ENCODE data around the gene CCDC8. TPM values are rescaled to one million over a fixed set of nuclear protein-coding genes. Genes with fewer than 3 reads are reported as not detected.

Gene CCDC8
- total and polyA plus RNA-seq, 9 of the 15 experiments (the other 6 are each of a cell fraction or from before 2014, with no cell fraction given) = 0.68 to 30.8 (median 15.6) TPM

DNA sequence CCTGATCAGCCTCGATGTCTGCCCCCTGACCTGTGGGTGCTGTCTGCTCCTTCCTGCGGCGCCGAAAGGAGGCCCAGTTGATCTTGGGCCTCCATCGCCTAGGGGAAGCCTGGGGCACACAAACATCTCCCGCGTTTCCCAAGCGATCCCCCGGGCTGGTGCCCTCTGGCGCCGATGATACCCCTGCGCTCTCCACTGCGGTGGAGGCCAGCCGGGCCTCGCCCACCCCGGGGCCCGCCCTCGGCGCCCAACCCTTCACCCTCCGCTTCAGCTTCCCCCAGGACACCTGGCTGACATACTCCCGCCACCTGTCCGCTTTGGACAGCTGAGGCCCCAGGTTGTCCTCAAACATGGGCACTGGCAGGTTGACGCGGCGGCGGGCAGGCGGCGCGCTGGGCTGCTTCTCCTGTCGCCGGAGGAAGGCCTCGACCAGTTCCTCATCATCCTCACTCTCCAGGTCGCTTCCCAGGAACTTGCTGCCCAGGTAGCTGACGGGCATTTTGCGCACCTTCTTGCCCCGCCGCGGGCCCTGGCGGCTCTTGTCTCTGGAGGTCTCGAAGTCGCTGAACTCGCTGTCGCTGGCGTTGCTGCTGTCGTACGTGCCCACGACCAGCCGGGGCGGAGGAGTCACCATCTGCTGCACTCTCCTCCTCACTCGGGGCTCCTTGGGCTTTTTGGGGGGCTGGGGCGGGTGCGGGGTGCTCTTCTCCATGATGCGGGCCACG, 1.3 kb downstream of the CCDC8 start (continued):
- TF ChIP-seq PRDM10 (IDR thresholded peaks at IDR 0.05; ENCODE audit: partially characterized antibody) = no peak
- TF ChIP-seq ZEB2 (IDR thresholded peaks at IDR 0.05) = no peak
- TF ChIP-seq IRF1 (CRISPR knock-in tag; IDR thresholded peaks at IDR 0.05; ENCODE audit: borderline replicate concordance) = no peak
- TF ChIP-seq SETDB1 (IDR thresholded peaks at IDR 0.05; ENCODE audit: low read length) = no peak
- TF ChIP-seq, protein P1, sequence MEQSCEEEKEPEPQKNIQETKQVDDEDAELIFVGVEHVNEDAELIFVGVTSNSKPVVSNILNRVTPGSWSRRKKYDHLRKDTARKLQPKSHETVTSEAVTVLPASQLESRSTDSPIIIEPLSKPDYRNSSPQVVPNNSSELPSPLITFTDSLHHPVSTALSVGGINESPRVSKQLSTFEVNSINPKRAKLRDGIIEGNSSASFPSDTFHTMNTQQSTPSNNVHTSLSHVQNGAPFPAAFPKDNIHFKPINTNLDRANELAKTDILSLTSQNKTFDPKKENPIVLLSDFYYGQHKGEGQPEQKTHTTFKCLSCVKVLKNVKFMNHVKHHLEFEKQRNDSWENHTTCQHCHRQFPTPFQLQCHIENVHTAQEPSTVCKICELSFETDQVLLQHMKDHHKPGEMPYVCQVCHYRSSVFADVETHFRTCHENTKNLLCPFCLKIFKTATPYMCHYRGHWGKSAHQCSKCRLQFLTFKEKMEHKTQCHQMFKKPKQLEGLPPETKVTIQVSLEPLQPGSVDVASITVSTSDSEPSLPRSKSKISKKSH (CRISPR knock-in tag; IDR thresholded peaks at IDR 0.05) = no peak
- TF ChIP-seq PHF8 (IDR thresholded peaks at IDR 0.05; ENCODE audit: borderline replicate concordance, low read length) = peak; percentile 12; the same call in 1 of the 2 replicates
- TF ChIP-seq ZBTB40 (IDR thresholded peaks at IDR 0.05) = no peak
- TF ChIP-seq ZBTB40 (CRISPR knock-in tag; IDR thresholded peaks at IDR 0.05) = no peak
- TF ChIP-seq RFX5 (IDR thresholded peaks at IDR 0.05; ENCODE audit: low read depth, low read length) = no peak
- 0 out of 2 replicates have a peak, but pooled peaks have one; percentile 39 for TF ChIP-seq HNRNPL (IDR thresholded peaks at IDR 0.05; ENCODE audit: low read depth, low read length)
- TF ChIP-seq ETS2 (tag; IDR thresholded peaks at IDR 0.05; ENCODE audit: borderline replicate concordance, poor library complexity, severe bottlenecking) = no peak
- TF ChIP-seq ZFP1 (CRISPR knock-in tag; IDR thresholded peaks at IDR 0.05) = no peak
